PFSK-1 (cell line): Measurements from ENCODE around the gene RPIA.

Source experiments
- FOXP2 ChIP-seq: optimal IDR thresholded peaks from 2 replicates; pipeline ENCODE3; 2011; ENCODE audit warnings: borderline replicate concordance, control low read depth, inconsistent platforms; ENCODE audit not compliant: insufficient read depth; ENCODE audit errors: extremely low read length, extremely low read depth
- POLR2AphosphoS5 ChIP-seq: IDR thresholded peaks from 2 replicates; pipeline ENCODE4 v1.6.1; 2012; ENCODE audit warnings: low read depth, mild to moderate bottlenecking, control low read depth, low read length, moderate library complexity
- SIN3A ChIP-seq: IDR thresholded peaks from 2 replicates; pipeline ENCODE4 v1.6.1; 2012; ENCODE audit warnings: mild to moderate bottlenecking, low read length, moderate library complexity, borderline replicate concordance; ENCODE audit not compliant: insufficient read depth
- TAF1 ChIP-seq: IDR thresholded peaks from 2 replicates; pipeline ENCODE4 v1.6.1; 2012; ENCODE audit warnings: low read length, control low read depth, borderline replicate concordance; ENCODE audit not compliant: insufficient read depth
- TF ChIP-seq, protein P1 (sequence below), 2 experiments: IDR thresholded peaks; 2 replicates each; pipeline versions ENCODE4 v1.6.1 to v1.8.0; 2011 to 2012; ENCODE audit warnings: low read depth in 2 of 2, low read length in 2 of 2, control low read depth in 1 of 2, inconsistent platforms in 1 of 2, mild to moderate bottlenecking in 1 of 2, moderate library complexity in 1 of 2; ENCODE audit not compliant: insufficient read depth in 1 of 2

The RPIA gene

DNA sequence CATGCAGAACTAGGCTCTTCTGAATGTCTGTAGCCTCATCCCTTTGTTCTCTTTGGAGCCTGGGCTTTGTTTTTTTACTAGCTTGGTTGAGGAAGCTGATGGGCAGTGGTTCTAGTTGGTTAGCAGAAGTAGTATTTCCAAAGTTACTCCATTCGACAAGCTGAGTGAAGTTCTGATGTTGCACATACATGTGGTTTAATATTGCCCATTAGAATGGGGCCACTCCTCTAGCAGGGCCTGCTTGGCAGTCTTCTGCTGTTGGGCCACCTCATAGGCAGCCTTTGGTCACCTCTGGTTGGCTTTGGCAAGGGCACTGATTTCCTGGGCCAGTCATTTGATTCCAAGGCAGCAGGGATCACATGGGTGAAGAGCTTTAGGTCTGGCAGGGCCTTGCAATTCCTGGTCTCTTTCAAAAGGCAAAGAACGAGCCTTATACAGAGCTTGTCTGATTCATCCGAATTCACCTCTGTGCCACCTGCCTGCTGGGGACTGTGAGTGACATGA is 2.5 kb downstream of the RPIA start:
- TF ChIP-seq POLR2AphosphoS5 (no peak), FOXP2 (no peak), SIN3A (no peak), TAF1 (no peak)
- TF ChIP-seq, protein P1, sequence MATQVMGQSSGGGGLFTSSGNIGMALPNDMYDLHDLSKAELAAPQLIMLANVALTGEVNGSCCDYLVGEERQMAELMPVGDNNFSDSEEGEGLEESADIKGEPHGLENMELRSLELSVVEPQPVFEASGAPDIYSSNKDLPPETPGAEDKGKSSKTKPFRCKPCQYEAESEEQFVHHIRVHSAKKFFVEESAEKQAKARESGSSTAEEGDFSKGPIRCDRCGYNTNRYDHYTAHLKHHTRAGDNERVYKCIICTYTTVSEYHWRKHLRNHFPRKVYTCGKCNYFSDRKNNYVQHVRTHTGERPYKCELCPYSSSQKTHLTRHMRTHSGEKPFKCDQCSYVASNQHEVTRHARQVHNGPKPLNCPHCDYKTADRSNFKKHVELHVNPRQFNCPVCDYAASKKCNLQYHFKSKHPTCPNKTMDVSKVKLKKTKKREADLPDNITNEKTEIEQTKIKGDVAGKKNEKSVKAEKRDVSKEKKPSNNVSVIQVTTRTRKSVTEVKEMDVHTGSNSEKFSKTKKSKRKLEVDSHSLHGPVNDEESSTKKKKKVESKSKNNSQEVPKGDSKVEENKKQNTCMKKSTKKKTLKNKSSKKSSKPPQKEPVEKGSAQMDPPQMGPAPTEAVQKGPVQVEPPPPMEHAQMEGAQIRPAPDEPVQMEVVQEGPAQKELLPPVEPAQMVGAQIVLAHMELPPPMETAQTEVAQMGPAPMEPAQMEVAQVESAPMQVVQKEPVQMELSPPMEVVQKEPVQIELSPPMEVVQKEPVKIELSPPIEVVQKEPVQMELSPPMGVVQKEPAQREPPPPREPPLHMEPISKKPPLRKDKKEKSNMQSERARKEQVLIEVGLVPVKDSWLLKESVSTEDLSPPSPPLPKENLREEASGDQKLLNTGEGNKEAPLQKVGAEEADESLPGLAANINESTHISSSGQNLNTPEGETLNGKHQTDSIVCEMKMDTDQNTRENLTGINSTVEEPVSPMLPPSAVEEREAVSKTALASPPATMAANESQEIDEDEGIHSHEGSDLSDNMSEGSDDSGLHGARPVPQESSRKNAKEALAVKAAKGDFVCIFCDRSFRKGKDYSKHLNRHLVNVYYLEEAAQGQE (IDR thresholded peaks at IDR 0.05; ENCODE audit: insufficient read depth in 1 of 2, low read depth in 2 of 2, low read length in 2 of 2): no peak

DNA sequence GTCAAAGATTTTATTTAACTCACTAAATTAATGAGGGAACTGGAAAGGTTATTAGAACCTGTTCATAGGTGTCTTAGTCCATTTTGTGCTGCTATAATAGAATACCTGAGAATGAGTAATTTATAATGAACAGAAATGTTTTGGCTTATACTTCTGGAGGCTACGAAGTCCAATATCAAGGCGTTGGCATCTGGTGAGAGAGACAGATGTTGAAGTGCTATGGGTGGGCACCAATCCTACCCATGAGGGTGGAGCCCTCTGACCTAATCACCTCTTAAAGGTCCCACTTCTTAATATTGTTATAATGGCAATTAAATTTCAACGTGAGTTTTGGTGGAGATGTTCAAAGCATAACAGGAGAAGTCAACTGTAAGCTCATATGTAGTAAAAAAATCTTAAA is 5.1 kb downstream of the RPIA start:
- TF ChIP-seq TAF1: no peak
- TF ChIP-seq POLR2AphosphoS5: no peak
- no peak for TF ChIP-seq FOXP2
- TF ChIP-seq SIN3A: no peak
- TF ChIP-seq, protein P1 (IDR thresholded peaks at IDR 0.05; ENCODE audit: insufficient read depth in 1 of 2, low read depth in 2 of 2, low read length in 2 of 2): no peak

DNA sequence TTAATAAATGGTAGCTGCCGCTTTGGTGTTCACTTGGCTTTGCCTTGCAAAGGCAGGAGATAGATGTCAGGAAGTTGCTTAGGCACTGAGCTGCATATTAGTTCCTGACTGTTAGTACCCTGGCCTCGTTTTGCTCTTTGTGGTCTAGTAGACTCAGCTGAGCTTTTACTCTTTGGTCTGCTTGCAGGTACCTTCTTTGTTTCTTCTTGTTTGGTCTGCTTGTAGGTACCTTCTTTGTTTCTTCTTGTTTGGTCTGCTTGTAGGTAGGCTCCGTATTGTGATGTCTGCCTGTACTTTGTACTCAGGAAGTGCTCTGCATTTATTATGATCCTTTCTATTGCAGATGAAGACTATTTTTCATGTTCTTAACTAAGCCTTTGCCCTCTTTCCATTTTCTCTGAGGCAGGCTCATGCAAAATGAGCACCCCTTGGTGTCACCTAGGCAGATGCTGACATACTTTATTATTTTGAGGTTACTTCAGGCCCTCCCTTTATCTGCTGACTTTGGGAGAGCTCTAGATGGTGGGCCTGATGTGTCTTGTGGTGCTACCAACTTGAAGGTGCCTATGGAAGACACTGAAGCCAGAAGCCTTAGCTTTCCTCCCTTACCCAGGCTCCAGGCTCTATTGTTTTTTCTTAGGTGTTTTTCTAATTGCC is 6.0 kb downstream of the RPIA start:
- TF ChIP-seq SIN3A (no peak), TAF1 (no peak), FOXP2 (no peak), POLR2AphosphoS5 (no peak)
- TF ChIP-seq, protein P1 (IDR thresholded peaks at IDR 0.05; ENCODE audit: insufficient read depth in 1 of 2, low read depth in 2 of 2, low read length in 2 of 2): no peak

DNA sequence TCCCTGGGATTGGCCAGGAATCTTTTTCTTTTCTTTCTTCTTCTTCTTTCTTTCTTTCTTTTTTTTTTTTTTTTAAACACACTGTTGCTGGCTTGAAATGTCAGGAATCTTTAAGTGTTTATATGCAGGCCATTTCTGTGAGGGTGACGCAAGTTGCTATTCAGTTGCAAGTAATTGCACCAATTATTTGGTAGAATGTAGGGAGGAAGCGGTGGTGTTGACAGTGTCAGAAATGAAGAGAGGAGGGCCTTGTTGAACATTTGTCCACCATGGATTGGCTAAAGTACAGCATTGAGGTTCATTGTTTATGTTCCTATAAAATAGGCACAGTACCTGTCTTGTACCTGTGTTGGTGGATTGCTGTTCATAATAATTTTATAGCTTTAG is 6.5 kb downstream of the RPIA start:
- TF ChIP-seq FOXP2 (no peak), SIN3A (no peak), TAF1 (no peak), POLR2AphosphoS5 (no peak)
- TF ChIP-seq, protein P1 (IDR thresholded peaks at IDR 0.05; ENCODE audit: insufficient read depth in 1 of 2, low read depth in 2 of 2, low read length in 2 of 2): no peak
